HFFc6 (cell line): Measurements from ENCODE around the gene CD81. TPM values are rescaled to one million over a fixed set of nuclear protein-coding genes. Genes with fewer than 3 reads are reported as not detected.

Experiments used
- DNase-seq: peaks from one replicate; pipeline ENCODE4 v3.0.0-alpha.2; 2018
- H3K27ac Mint-ChIP-seq: 2 replicates; pipeline ENCODE4 v1.8.0; 2020; ENCODE audit warnings: mild to moderate bottlenecking, mixed read lengths
- H3K27me3 Mint-ChIP-seq: 2 replicates; pipeline ENCODE4 v1.8.0; 2021; ENCODE audit warnings: mild to moderate bottlenecking, moderate library complexity, mixed read lengths; ENCODE audit not compliant: insufficient read depth
- H3K36me3 Mint-ChIP-seq: 2 replicates; pipeline ENCODE4 v1.8.0; 2021; ENCODE audit warnings: low read depth, mixed read lengths
- H3K4me1 Mint-ChIP-seq: 2 replicates; pipeline ENCODE4 v1.8.0; 2020; ENCODE audit warnings: low read depth, mixed read lengths
- H3K4me3 Mint-ChIP-seq: 2 replicates; pipeline ENCODE4 v1.8.0; 2020; ENCODE audit warnings: mild to moderate bottlenecking, moderate library complexity, mixed read lengths
- H3K9me3 Mint-ChIP-seq: 2 replicates; pipeline ENCODE4 v1.8.0; 2020; ENCODE audit warnings: mild to moderate bottlenecking, mixed read lengths
- total RNA-seq, 6 experiments: library from RNA; stranded (reverse); fragmentation: NEBNext Ultra II Directional; extraction: Animal tissue kit (Norgen Biotek cat#: 25700); gene quantifications; 2 replicates in 1 of 6; 3 replicates in 5 of 6; pipeline ENCODE4 v1.2.3, GENCODE V29; 2021
- TF ChIP-seq, protein P1 (sequence below): fragments of 200-600 bp; sonication (generic); IDR thresholded peaks from 2 replicates; pipeline ENCODE4 v1.5.0; 2021; ENCODE audit warnings: antibody characterized with exemption, mild to moderate bottlenecking

Gene CD81
- total RNA-seq, 6 experiments from 2014 or later, result 540 to 738 (median 627) TPM

DNA sequence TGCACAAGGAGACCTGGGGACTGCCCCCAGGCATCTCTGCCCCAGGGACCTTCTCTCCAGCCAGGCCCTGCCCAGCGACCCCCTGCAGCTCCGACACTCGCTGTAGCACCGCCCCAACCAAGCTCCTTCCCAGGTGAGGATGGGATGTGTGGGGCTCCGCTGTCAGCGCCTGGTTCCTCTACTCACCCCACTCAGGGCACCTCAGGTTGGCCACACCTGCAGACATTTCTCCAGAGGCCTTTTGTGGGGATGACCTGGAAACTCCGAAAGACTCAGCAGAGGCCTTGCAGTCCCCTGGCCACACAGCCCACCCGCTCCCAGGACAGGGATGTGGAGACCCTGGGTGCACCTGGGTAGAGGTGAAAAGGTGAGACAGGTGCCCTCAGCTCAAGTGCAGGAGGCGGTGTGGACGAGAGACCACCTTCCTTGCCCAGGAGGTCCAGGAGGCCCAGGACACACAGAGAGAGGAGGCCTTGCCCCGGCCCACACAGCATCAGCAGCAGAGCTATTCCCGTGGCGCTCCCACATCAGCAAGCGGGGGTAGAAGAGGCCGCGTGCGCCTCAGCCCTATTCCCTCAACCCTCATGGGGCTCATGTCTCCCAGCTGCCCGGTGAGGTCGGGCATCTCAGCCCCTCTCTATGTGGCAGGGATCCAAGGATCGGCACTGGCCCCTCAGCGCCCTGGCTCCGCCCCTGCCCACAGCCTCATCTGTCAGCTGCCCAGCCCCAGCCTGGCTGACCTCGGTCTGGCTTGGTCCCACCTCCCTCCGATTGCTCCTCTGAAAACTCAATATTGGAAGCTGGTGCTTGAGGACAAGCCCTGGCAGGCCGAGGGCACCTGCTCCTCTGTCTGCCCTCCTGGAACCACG lies 46.3 kb downstream of the CD81 start:
- Mint-ChIP-seq H3K27ac (no peak overlapping the region), H3K4me3 (no peak overlapping the region), H3K4me1 (no peaks in the 10 kb centered on the region), H3K9me3 (no peaks in the 10 kb centered on the region), H3K27me3 (peaks cover 7% of the 10 kb centered on the region), H3K36me3 (no peaks in the 10 kb centered on the region)
- TF ChIP-seq, protein P1, sequence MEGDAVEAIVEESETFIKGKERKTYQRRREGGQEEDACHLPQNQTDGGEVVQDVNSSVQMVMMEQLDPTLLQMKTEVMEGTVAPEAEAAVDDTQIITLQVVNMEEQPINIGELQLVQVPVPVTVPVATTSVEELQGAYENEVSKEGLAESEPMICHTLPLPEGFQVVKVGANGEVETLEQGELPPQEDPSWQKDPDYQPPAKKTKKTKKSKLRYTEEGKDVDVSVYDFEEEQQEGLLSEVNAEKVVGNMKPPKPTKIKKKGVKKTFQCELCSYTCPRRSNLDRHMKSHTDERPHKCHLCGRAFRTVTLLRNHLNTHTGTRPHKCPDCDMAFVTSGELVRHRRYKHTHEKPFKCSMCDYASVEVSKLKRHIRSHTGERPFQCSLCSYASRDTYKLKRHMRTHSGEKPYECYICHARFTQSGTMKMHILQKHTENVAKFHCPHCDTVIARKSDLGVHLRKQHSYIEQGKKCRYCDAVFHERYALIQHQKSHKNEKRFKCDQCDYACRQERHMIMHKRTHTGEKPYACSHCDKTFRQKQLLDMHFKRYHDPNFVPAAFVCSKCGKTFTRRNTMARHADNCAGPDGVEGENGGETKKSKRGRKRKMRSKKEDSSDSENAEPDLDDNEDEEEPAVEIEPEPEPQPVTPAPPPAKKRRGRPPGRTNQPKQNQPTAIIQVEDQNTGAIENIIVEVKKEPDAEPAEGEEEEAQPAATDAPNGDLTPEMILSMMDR, result no peak
- DNase-seq, result no peak

DNA sequence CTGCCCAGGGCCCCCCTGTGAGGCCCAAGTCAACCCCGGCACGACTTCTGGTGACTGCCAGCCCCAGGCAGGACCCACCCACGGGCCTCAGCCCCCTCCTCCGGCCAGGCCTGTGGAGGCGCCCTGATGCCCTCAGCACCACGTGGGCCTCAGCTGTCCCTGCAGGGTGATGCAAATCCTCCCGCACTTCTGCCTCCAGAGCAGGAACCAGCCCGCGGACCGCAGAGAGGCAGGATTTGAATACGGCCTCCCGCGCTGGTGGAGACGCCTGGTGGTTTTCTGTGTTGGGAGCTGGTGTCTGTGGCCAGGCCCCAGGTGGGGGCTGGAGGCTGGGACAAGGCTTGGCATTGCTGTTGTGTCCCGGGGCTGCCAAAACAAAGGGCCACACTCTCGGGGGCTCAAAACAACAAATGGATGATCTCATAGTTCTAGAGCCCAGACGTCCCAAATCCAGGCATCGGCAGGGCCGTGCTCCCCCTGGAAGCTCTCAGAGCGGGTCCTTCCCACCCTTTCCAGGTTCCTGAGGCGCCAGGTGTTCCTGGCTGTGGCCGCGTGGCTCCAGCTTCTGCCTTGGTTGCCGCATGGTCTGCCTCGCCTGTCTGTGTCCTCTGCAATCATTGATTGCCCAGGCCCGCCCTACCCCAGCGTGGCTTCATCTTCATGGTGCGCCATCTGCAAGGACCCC lies 47.8 kb downstream of the CD81 start:
- Mint-ChIP-seq H3K9me3 (no peaks in the 10 kb centered on the region), H3K27ac (no peak overlapping the region), H3K4me3 (no peak overlapping the region), H3K36me3 (no peaks in the 10 kb centered on the region), H3K4me1 (no peaks in the 10 kb centered on the region), H3K27me3 (peaks cover 7% of the 10 kb centered on the region)
- DNase-seq, result no peak
- TF ChIP-seq, protein P1, result no peak

DNA sequence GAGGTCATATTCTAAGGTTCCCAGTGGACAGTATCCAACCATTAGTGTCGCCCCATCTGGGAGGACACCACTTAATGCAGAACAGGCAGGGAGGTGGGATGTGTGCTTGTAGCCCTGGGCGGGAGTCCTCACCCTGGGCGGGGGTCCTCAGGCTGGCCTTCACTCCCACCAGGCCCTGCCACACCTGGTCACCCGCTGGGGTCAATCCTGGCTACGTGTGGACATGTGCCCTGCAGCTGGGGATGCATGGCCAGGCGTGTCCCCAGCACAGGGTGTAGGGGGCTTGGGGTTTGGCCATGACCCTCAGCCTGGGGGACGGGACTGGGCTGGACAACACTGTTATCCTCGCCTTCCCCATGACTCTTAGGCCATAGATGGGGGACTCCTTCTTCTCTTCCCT lies 48.4 kb downstream of the CD81 start:
- Mint-ChIP-seq H3K36me3 (no peaks in the 10 kb centered on the region), H3K4me3 (no peak overlapping the region), H3K27ac (no peak overlapping the region)

DNA sequence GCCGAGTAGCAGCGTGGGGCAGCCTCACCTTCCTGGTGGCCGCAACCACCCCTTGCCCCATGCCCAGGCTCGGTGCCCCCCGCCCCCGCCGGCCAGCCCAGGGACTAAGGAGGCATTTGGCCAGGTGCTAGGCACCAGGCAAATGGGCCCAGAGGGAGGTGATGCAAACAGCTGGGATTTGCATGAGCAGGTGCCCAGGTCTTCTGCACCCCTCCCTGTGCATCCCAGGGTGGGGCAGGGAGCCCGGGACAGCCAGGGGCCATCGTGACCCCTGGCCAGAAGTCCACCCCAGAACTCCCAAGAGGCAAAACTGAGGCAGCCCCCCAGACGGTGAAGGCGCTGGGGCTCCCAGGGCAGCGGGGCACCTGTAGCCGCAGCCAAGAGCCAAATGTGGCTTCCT lies 49.1 kb downstream of the CD81 start:
- Mint-ChIP-seq H3K27me3 (peaks cover 7% of the 10 kb centered on the region), H3K9me3 (no peaks in the 10 kb centered on the region), H3K4me1 (no peaks in the 10 kb centered on the region), H3K27ac (no peak overlapping the region), H3K36me3 (no peaks in the 10 kb centered on the region), H3K4me3 (no peak overlapping the region)
- TF ChIP-seq, protein P1, result no peak
- DNase-seq, result no peak

More for the DNA sequence above, 48.4 kb downstream of the CD81 start:
- DNase-seq, result no peak
- TF ChIP-seq, protein P1, result no peak
- Mint-ChIP-seq H3K4me1 (no peaks in the 10 kb centered on the region), H3K9me3 (no peaks in the 10 kb centered on the region), H3K27me3 (peaks cover 7% of the 10 kb centered on the region)

DNA sequence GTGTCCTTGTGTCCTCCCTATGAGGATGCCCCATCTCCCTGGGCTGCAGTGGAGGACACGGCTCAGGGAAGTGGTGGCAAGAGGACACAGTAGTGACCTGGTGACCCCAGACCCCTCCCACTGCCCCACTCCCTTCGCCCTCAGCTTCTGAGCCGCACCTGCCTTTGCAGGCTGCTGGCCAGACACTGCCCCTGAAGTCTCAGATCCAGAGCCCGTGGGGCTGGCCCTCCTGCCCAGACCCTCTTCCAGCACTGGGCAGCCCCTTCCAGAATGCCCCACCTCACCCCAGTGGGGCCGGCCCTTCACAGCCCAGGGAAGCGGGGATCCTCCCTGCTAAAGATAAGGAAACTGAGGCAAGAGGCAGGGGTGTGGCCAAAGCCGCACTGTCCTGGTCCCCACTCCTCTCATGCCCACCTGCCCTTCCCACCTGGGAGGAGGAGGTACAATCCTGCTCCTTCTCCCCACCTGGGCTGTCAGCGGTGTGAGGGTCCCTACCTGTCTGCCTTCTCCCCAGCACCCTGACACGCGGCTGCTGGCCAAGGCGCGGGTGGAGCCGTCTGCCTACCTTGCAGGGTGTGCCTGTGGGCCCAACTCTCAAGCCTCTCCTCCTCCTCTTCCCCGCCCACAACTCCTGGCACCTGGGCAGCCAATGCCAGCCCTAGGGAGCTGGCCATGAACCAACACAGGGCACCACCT lies 49.9 kb downstream of the CD81 start:
- Mint-ChIP-seq H3K27me3 (peaks cover 11% of the 10 kb centered on the region), H3K36me3 (no peaks in the 10 kb centered on the region), H3K4me3 (no peak overlapping the region), H3K4me1 (no peaks in the 10 kb centered on the region), H3K27ac (no peak overlapping the region), H3K9me3 (no peaks in the 10 kb centered on the region)
- DNase-seq, result no peak
- TF ChIP-seq, protein P1, result no peak
